ENCODE results near the gene CTU1.

The CTU1 gene

DNA sequence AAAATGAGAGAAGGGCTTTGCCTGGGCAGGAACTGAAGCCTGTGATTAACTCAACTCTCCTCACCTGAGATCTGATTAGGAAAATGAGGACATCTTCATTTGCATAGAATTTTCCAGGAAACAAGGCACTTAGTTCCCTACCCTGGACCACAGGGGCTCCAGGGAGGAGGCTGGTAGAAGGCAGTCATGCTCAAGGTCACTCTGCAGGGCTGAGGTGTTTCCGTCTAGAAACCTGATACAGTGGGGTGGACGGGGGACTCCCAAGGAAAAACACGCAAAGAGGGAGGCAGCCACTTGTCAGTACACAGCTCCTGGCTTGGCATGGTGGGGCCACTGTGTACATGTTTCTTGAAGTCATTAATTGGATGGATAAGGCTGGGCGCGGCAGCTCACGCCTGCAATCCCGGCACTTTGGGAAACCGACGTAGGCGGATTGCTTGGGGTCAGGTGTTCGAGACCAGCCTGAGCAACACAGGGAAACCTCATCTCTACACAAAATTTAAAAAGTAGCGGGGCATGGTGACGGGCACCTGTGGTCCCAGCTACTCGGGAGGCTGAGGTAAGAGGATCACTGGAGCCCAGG lies 31.5 kb downstream of the CTU1 start:
- H3K4me3 ChIP-seq (ENCODE audit: low read depth, low read length): no peak overlapping the region
- no peak for TF ChIP-seq POLR2A (IDR thresholded peaks at IDR 0.05; ENCODE audit: extremely low read depth, insufficient read length)
- TF ChIP-seq, protein P1, sequence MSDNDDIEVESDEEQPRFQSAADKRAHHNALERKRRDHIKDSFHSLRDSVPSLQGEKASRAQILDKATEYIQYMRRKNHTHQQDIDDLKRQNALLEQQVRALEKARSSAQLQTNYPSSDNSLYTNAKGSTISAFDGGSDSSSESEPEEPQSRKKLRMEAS (IDR thresholded peaks at IDR 0.05; ENCODE audit: low read depth, low read length): no peak
- TF ChIP-seq, protein P2, sequence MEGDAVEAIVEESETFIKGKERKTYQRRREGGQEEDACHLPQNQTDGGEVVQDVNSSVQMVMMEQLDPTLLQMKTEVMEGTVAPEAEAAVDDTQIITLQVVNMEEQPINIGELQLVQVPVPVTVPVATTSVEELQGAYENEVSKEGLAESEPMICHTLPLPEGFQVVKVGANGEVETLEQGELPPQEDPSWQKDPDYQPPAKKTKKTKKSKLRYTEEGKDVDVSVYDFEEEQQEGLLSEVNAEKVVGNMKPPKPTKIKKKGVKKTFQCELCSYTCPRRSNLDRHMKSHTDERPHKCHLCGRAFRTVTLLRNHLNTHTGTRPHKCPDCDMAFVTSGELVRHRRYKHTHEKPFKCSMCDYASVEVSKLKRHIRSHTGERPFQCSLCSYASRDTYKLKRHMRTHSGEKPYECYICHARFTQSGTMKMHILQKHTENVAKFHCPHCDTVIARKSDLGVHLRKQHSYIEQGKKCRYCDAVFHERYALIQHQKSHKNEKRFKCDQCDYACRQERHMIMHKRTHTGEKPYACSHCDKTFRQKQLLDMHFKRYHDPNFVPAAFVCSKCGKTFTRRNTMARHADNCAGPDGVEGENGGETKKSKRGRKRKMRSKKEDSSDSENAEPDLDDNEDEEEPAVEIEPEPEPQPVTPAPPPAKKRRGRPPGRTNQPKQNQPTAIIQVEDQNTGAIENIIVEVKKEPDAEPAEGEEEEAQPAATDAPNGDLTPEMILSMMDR (IDR thresholded peaks at IDR 0.05; ENCODE audit: low read depth, low read length): no peak
- no peak for DNase-seq (ENCODE audit: low read depth)

DNA sequence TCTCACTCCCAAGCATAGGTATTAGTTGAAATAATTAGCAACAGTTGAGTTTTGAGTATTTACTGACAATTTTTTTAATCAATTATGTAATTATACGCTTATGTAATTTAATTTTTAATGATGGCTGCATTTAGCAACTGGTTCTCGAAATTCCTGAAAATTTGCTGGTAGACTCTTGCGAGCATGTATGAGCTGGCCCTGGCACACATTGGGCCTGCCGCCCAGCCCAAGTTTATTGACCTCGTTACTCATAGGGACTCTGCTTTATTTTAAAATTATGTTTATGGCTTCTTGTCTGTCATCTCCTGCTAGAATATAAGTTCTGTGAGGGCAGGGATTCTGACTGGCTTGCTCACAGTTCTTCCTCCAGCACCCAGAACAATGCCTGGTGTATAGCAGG lies 32.2 kb downstream of the CTU1 start:
- TF ChIP-seq, protein P1 (IDR thresholded peaks at IDR 0.05; ENCODE audit: low read depth, low read length): no peak
- TF ChIP-seq MYC (IDR thresholded peaks at IDR 0.05; ENCODE audit: low read depth, low read length): no peak
- TF ChIP-seq POLR2A (IDR thresholded peaks at IDR 0.05; ENCODE audit: extremely low read depth, insufficient read length): no peak
- TF ChIP-seq, protein P2 (IDR thresholded peaks at IDR 0.05; ENCODE audit: low read depth, low read length): no peak
- H3K4me3 ChIP-seq (ENCODE audit: low read depth, low read length): no peak overlapping the region
- no peak for DNase-seq (ENCODE audit: low read depth)

DNA sequence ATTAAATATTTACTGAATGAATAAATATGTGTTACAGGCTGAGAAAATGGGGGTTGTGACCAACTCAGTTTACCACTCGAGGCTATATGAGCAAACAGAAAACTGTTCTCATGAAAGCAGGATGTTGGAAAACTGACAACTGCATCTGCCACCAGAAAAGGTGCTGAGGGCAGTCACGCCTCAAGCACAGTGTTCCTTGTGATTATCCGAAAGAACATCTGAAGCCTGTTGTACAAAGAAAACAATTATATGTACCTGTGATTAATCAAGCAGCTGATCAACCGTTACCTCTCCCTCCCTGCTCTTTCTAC lies 37.2 kb downstream of the CTU1 start:
- TF ChIP-seq, protein P2 (IDR thresholded peaks at IDR 0.05; ENCODE audit: low read depth, low read length): no peak
- TF ChIP-seq, protein P1 (IDR thresholded peaks at IDR 0.05; ENCODE audit: low read depth, low read length): no peak
- TF ChIP-seq MYC (IDR thresholded peaks at IDR 0.05; ENCODE audit: low read depth, low read length): no peak
- no peak for TF ChIP-seq POLR2A (IDR thresholded peaks at IDR 0.05; ENCODE audit: extremely low read depth, insufficient read length)
- H3K4me3 ChIP-seq (ENCODE audit: low read depth, low read length): no peak overlapping the region

DNA sequence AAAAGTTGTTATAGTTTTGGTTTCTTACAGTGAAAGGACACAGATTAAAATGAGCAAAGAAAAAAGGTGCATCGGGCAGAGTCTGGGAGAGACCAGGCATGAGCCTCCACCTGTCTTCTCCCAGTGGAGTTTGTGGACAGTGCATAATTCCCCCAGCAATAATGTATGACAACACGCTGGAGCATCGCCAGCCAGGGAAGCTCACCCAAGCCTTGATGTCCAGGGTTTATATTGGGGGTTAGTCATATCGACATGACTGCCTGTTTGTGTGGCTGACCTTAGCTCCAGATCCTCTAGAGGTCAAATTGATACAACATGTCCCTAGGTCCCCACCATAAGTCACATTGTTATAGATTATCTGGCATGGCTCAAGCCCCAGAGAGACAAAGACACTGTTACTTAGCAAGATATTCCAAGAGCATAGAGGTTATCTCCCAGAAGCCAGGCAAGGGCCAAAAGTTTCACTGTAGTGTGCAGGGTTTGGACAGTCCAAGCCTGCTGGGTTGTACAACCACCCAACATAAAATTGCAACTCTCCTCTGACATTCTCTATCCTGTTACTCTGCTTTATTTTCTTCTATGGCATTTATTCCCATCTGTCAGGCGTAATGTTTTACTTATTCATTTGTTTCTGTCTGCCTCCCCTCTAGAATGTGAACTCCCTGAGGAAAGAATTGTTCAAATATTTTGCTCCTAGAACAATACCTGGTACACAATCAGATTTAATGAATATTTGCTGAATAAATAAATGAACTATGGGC lies 37.7 kb downstream of the CTU1 start:
- H3K4me3 ChIP-seq (ENCODE audit: low read depth, low read length): no peak overlapping the region
- TF ChIP-seq, protein P2 (IDR thresholded peaks at IDR 0.05; ENCODE audit: low read depth, low read length): no peak
- TF ChIP-seq MYC (IDR thresholded peaks at IDR 0.05; ENCODE audit: low read depth, low read length) (no peak), POLR2A (IDR thresholded peaks at IDR 0.05; ENCODE audit: extremely low read depth, insufficient read length) (no peak)
- TF ChIP-seq, protein P1 (IDR thresholded peaks at IDR 0.05; ENCODE audit: low read depth, low read length): no peak
- no peak for DNase-seq (ENCODE audit: low read depth)

More for the DNA sequence above, 37.2 kb downstream of the CTU1 start:
- DNase-seq (ENCODE audit: low read depth): no peak

DNA sequence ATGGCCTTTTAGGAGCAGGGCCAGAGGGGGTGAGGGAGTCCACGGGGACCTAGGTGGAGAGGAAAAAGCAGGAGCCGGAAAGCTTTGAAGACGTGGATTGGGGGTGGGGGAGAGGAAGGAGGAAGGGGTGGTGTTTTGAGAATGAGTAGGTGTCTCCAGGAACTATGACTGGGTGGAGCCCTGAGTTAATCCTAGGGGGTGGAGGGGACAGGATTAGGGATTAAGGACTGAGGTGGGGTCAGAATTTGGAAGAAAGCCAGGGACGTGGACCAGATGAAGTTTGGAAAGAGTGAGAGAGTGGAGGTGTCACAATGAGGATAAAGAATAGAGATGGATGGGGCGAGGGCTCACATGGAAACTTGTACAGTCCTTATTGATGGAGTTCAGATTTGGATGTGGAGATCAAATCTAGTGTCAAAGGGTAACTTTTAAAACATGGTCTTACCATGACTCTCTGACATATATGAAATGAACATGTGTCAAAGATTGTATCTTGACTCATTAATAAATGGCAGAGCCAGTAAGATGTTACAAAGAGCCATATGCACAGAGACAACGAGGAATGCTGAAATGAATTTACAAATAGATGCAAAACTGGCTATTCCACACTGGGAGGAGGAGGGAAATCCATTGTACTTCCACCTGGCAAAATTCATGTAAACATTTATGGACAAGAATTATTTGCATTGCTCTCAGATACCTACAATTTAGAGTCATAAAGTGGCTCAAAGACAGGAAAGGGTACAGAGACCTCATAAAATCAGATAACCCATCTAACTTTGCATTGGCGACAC lies 41.6 kb downstream of the CTU1 start:
- no peak overlapping the region for H3K4me3 ChIP-seq (ENCODE audit: low read depth, low read length)
- TF ChIP-seq POLR2A (IDR thresholded peaks at IDR 0.05; ENCODE audit: extremely low read depth, insufficient read length): no peak
- no peak for TF ChIP-seq MYC (IDR thresholded peaks at IDR 0.05; ENCODE audit: low read depth, low read length)
- TF ChIP-seq, protein P1 (IDR thresholded peaks at IDR 0.05; ENCODE audit: low read depth, low read length): no peak
- TF ChIP-seq, protein P2 (IDR thresholded peaks at IDR 0.05; ENCODE audit: low read depth, low read length): no peak
- DNase-seq (ENCODE audit: low read depth): no peak
